Neural progenitor cell (in vitro differentiated cells): ENCODE data around the gene GUCD1.

Experiments
- EZH2 ChIP-seq: fragments of 200-600 bp; sonication (generic); IDR thresholded peaks from 2 replicates; pipeline ENCODE4 v1.6.1; 2017; ENCODE audit warnings: antibody characterized with exemption, mild to moderate bottlenecking, moderate library complexity
- TF ChIP-seq, protein P1 (sequence below): fragments of 200-600 bp; sonication (generic); IDR thresholded peaks from 2 replicates; pipeline ENCODE4 v1.5.1; 2017; ENCODE audit warnings: antibody characterized with exemption, mild to moderate bottlenecking

GRCh38 chr22:24585461-24585860, 30.5 kb upstream of the GUCD1 start:
- TF ChIP-seq, protein P1, sequence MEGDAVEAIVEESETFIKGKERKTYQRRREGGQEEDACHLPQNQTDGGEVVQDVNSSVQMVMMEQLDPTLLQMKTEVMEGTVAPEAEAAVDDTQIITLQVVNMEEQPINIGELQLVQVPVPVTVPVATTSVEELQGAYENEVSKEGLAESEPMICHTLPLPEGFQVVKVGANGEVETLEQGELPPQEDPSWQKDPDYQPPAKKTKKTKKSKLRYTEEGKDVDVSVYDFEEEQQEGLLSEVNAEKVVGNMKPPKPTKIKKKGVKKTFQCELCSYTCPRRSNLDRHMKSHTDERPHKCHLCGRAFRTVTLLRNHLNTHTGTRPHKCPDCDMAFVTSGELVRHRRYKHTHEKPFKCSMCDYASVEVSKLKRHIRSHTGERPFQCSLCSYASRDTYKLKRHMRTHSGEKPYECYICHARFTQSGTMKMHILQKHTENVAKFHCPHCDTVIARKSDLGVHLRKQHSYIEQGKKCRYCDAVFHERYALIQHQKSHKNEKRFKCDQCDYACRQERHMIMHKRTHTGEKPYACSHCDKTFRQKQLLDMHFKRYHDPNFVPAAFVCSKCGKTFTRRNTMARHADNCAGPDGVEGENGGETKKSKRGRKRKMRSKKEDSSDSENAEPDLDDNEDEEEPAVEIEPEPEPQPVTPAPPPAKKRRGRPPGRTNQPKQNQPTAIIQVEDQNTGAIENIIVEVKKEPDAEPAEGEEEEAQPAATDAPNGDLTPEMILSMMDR, result no peak
- no peak for TF ChIP-seq EZH2
